ENCODE measurements around the gene MEGF8.

MEGF8 gene

GRCh38 chr19:42362891-42363440 lies 37.5 kb downstream of the MEGF8 start:
- H3K4me3 ChIP-seq (ENCODE audit: low read depth, low read length) = no peak overlapping the region
- TF ChIP-seq CTCF (IDR thresholded peaks at IDR 0.05; ENCODE audit: low read depth, low read length, missing control alignments) = no peak
- H3K36me3 ChIP-seq (replicated peaks) = peaks cover 5% of the 10 kb centered on the region
- no peaks in the 10 kb centered on the region for H3K27me3 ChIP-seq (replicated peaks)
- DNase-seq = no peak
- no peak overlapping the region for H3K27ac ChIP-seq
- in situ Hi-C loops (cut with HindIII; ENCODE audit: low pct_ligation_motif_present, low sequenced_read_pairs) = no loop called here

- in situ Hi-C loops (cut with HindIII; ENCODE audit: low pct_ligation_motif_present, low sequenced_read_pairs) = no loop called here
- DNase-seq = no peak
- no peak overlapping the region for H3K4me3 ChIP-seq (ENCODE audit: low read depth, low read length)
- no peak overlapping the region for H3K27ac ChIP-seq
- peaks cover 5% of the 10 kb centered on the region for H3K36me3 ChIP-seq (replicated peaks)
- no peak for TF ChIP-seq CTCF (IDR thresholded peaks at IDR 0.05; ENCODE audit: low read depth, low read length, missing control alignments)
- no peaks in the 10 kb centered on the region for H3K27me3 ChIP-seq (replicated peaks)
These were observed 38.3 kb downstream of the MEGF8 start for GRCh38 chr19:42363614-42364346.

GRCh38 chr19:42366673-42367072 lies 41.2 kb downstream of the MEGF8 start:
- no peak overlapping the region for H3K4me3 ChIP-seq (ENCODE audit: low read depth, low read length)
- no peak overlapping the region for H3K27ac ChIP-seq
- in situ Hi-C loops (cut with HindIII; ENCODE audit: low pct_ligation_motif_present, low sequenced_read_pairs) = no loop called here
- no peak for TF ChIP-seq CTCF (IDR thresholded peaks at IDR 0.05; ENCODE audit: low read depth, low read length, missing control alignments)
- H3K27me3 ChIP-seq (replicated peaks) = no peaks in the 10 kb centered on the region
- peaks cover 5% of the 10 kb centered on the region for H3K36me3 ChIP-seq (replicated peaks)
- DNase-seq = no peak

- in situ Hi-C loops (cut with HindIII; ENCODE audit: low pct_ligation_motif_present, low sequenced_read_pairs) = no loop called here
- Histone ChIP-seq H3K36me3 (replicated peaks) (peaks cover 5% of the 10 kb centered on the region), H3K4me3 (ENCODE audit: low read depth, low read length) (no peak overlapping the region), H3K27me3 (replicated peaks) (no peaks in the 10 kb centered on the region), H3K27ac (no peak overlapping the region)
- TF ChIP-seq CTCF (IDR thresholded peaks at IDR 0.05; ENCODE audit: low read depth, low read length, missing control alignments) = no peak
- DNase-seq = no peak
These were observed 42.5 kb downstream of the MEGF8 start for GRCh38 chr19:42367929-42368328.

GRCh38 chr19:42368360-42368759 lies 42.9 kb downstream of the MEGF8 start:
- H3K4me3 ChIP-seq (ENCODE audit: low read depth, low read length) = no peak overlapping the region
- DNase-seq = no peak
- TF ChIP-seq CTCF (IDR thresholded peaks at IDR 0.05; ENCODE audit: low read depth, low read length, missing control alignments) = no peak
- H3K27ac ChIP-seq = no peak overlapping the region
- H3K36me3 ChIP-seq (replicated peaks) = peaks cover under 1% of the 10 kb centered on the region
- in situ Hi-C loops (cut with HindIII; ENCODE audit: low pct_ligation_motif_present, low sequenced_read_pairs) = no loop called here
- no peaks in the 10 kb centered on the region for H3K27me3 ChIP-seq (replicated peaks)

Measured in brain microvascular endothelial cell (primary cell).